Measurements from ENCODE around the gene COL7A1. TPM values are rescaled to one million over a fixed set of nuclear protein-coding genes. Genes with fewer than 3 reads are reported as not detected.

Gene COL7A1
- total RNA-seq, 1 experiment from 2014 or later = 40.0 TPM

- ChIA-PET CTCF (no interaction called here), POLR2A (no interaction called here)
- in situ Hi-C loops (cut with HindIII; ENCODE audit: low pct_unique_long_range_greater_than_20kb, low sequenced_read_pairs) = no loop called here
- H3K4me1 ChIP-seq (ENCODE audit: control insufficient read depth, insufficient read depth, low read length) = peaks cover 34% of the 10 kb centered on the region
- BruUV-seq (replicated peaks) = no TSS peak
- intact Hi-C loops (cut with micrococcal nuclease; ENCODE audit: unreplicated experiment) = no loop called here
- DNase-seq (ENCODE audit: low read depth, low spot score) = no peak
- ATAC-seq = no peak
- no peak overlapping the region for H3K27ac ChIP-seq (ENCODE audit: low read length)
- peaks cover 3% of the 10 kb centered on the region; the same call in 1 of the 2 replicates for H3K36me3 ChIP-seq (ENCODE audit: control insufficient read depth, insufficient read depth, low read length)
- H3K9me3 ChIP-seq (ENCODE audit: control insufficient read depth, insufficient read depth, low read depth, low read length) = no peaks in the 10 kb centered on the region
- H3K27me3 ChIP-seq (ENCODE audit: control insufficient read depth, insufficient read depth, low read length) = no peaks in the 10 kb centered on the region
- TF ChIP-seq POLR2AphosphoS5 (IDR thresholded peaks at IDR 0.05; ENCODE audit: low read depth, low read length) = no peak
- no peak for TF ChIP-seq CTCF (IDR thresholded peaks at IDR 0.05)
- TF ChIP-seq SIN3A (IDR thresholded peaks at IDR 0.05; ENCODE audit: borderline replicate concordance, insufficient read depth, low read depth, low read length) = no peak
- no peak for TF ChIP-seq REST (IDR thresholded peaks at IDR 0.05; ENCODE audit: insufficient read depth in 1 of 2, low read depth in 2 of 2, low read length in 1 of 2)
- no peak for TF ChIP-seq TCF7L2 (IDR thresholded peaks at IDR 0.05; ENCODE audit: low read depth, low read length)
- no peak overlapping the region for H3K4me3 ChIP-seq (ENCODE audit: low read depth in 2 of 2, low read length in 2 of 2)
These were observed 4.0 kb upstream of the COL7A1 start for GRCh38 chr3:48599077-48599501.

- H3K27me3 ChIP-seq (ENCODE audit: control insufficient read depth, insufficient read depth, low read length) = no peaks in the 10 kb centered on the region
- CTCF ChIA-PET = no interaction called here
- intact Hi-C loops (cut with micrococcal nuclease; ENCODE audit: unreplicated experiment) = no loop called here
- ATAC-seq (peak; percentile 28), DNase-seq (ENCODE audit: low read depth, low spot score) (no peak)
- H3K36me3 ChIP-seq (ENCODE audit: control insufficient read depth, insufficient read depth, low read length) = peaks cover 3% of the 10 kb centered on the region; the same call in 1 of the 2 replicates
- POLR2A ChIA-PET = interaction anchor here (0.5 kb wide), 1 partner anchor 56 kb away, joined by 4 read pairs; no protein-coding TSS in a partner anchor
- no peak overlapping the region for H3K27ac ChIP-seq (ENCODE audit: low read length)
- no peaks in the 10 kb centered on the region for H3K9me3 ChIP-seq (ENCODE audit: control insufficient read depth, insufficient read depth, low read depth, low read length)
- TF ChIP-seq POLR2AphosphoS5 (IDR thresholded peaks at IDR 0.05; ENCODE audit: low read depth, low read length) (peak; percentile 18; the same call in 1 of the 2 replicates), CTCF (IDR thresholded peaks at IDR 0.05) (no peak), TCF7L2 (IDR thresholded peaks at IDR 0.05; ENCODE audit: low read depth, low read length) (peak; percentile 87)
- no TSS peak for BruUV-seq (replicated peaks)
- H3K4me1 ChIP-seq (ENCODE audit: control insufficient read depth, insufficient read depth, low read length) = peaks cover 34% of the 10 kb centered on the region
- no peak overlapping the region for H3K4me3 ChIP-seq (ENCODE audit: low read depth in 2 of 2, low read length in 2 of 2)
- in situ Hi-C loops (cut with HindIII; ENCODE audit: low pct_unique_long_range_greater_than_20kb, low sequenced_read_pairs) = no loop called here
These were observed 3.4 kb upstream of the COL7A1 start for GRCh38 chr3:48598323-48599076.
